ENCODE results near the gene SEMA5A.

DNA sequence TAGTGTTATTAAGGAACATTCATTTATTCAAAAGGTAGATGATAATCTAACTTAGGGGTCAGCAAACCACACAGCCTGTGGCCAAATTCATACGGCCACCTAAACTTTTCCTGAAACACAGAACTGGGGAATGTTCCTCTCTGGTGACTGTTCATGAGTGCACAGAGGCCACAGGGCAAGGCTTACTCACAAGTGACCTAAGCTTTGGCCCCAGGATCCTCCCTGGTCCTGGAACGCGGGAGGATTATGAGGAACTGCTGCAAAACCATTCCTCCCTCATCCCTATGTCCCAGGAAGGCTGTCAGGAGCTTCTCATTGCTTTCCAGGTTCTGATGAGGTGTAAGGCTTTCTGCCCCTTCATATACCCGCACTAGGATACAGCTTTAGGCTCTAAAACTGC is 397.6 kb downstream of the SEMA5A start:
- TF ChIP-seq, protein P1, sequence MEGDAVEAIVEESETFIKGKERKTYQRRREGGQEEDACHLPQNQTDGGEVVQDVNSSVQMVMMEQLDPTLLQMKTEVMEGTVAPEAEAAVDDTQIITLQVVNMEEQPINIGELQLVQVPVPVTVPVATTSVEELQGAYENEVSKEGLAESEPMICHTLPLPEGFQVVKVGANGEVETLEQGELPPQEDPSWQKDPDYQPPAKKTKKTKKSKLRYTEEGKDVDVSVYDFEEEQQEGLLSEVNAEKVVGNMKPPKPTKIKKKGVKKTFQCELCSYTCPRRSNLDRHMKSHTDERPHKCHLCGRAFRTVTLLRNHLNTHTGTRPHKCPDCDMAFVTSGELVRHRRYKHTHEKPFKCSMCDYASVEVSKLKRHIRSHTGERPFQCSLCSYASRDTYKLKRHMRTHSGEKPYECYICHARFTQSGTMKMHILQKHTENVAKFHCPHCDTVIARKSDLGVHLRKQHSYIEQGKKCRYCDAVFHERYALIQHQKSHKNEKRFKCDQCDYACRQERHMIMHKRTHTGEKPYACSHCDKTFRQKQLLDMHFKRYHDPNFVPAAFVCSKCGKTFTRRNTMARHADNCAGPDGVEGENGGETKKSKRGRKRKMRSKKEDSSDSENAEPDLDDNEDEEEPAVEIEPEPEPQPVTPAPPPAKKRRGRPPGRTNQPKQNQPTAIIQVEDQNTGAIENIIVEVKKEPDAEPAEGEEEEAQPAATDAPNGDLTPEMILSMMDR (IDR thresholded peaks at IDR 0.05): no peak
- TF ChIP-seq EP300 (IDR thresholded peaks at IDR 0.05) (no peak), POLR2A (IDR thresholded peaks at IDR 0.05) (no peak)

Measured in gastroesophageal sphincter (tissue), 3 donors.